HG02623 (cell line): ENCODE measurements around the gene ZNF878.

ENCODE experiments used
- ATAC-seq: cut with Tn5 transposase; IDR thresholded peaks from one replicate; pipeline ENCODE4 v1.9.1; 2021; ENCODE audit warnings: moderate library complexity; ENCODE audit not compliant: unreplicated experiment

ZNF878 gene

GRCh38 chr19:12035220-12036172 is 17.3 kb downstream of the ZNF878 start, which contains the start of gene ZNF433:
Gene ZNF433, minus strand, starts transcription at chr19:12035679. Its CDS starts 140 bp downstream, at chr19:12035539.
- peak; percentile 97 for ATAC-seq

- no peak for ATAC-seq
These were observed 18.1 kb downstream of the ZNF878 start for GRCh38 chr19:12034620-12035019.

- ATAC-seq: no peak
These were observed 18.6 kb downstream of the ZNF878 start for GRCh38 chr19:12034198-12034597.

- no peak for ATAC-seq
These were observed 37.0 kb downstream of the ZNF878 start for GRCh38 chr19:12015753-12016116.

- ATAC-seq: no peak
These were observed 37.6 kb downstream of the ZNF878 start for GRCh38 chr19:12015015-12015752.

- ATAC-seq: no peak
These were observed 52.4 kb downstream of the ZNF878 start for GRCh38 chr19:12000152-12000981.

GRCh38 chr19:11995174-11995573 is 57.6 kb downstream of the ZNF878 start:
- ATAC-seq: no peak
